ENCODE data around the gene CLPX.
"Not testable (repeated sequence)": the region's sequence is repeated elsewhere in the genome, so short reads cannot be mapped to it uniquely, and the experiment has no call there.

Gene CLPX

DNA sequence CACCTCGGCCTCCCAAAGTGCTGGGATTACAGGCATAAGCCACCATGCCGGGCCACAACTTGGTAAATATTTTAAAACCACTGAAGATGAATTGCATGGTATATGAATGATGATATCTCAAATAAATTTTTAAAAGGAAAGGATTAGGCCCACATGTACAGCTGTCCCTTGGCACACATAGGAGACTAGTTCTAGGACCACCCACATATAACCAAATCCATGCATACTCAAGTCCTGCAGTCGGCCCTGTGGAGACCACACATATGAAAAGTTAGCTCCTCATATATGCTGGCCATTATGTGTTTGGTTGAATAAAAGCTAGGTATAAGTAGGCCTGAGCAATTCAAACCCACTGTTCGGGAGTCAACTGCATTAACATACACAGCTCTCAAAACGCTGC is 10.6 kb downstream of the CLPX start:
- Histone ChIP-seq H2AFZ (ENCODE audit: low read length, unreplicated experiment) (no peak overlapping the region), H3K79me2 (ENCODE audit: control insufficient read depth, insufficient read depth, low read length, unreplicated experiment) (peaks cover 9% of the 10 kb centered on the region), H3K27ac (ENCODE audit: low read depth, low read length) (no peak overlapping the region), H3K36me3 (ENCODE audit: insufficient read depth, low read length) (peaks cover 41% of the 10 kb centered on the region), H3K27me3 (ENCODE audit: insufficient read depth, low read length) (no peaks in the 10 kb centered on the region), H3K4me1 (ENCODE audit: control insufficient read depth, insufficient read depth, low read length, unreplicated experiment) (peaks cover 5% of the 10 kb centered on the region), H3K4me3 (ENCODE audit: low read depth, low read length) (no peak overlapping the region)

DNA sequence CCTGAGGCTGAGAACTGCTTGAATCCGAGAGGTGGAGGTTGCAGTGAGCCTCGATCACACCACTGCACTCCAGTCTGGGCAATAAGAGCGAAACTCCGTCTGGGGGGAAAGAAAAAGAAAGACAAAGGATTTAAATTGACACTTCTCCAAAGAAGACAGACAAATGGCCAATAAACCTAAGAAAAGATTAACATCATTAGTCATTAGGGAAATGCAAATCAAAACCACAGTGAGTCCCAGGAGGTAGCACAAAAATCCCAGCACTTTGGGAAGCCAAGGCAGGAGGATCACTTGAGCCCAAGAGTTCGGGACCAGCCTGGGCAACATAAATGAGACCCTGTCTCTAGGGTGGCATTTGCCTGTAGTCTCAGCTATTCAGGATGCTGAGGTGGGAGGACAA is 12.6 kb downstream of the CLPX start:
- Histone ChIP-seq H3K4me3 (ENCODE audit: low read depth, low read length) (no peak overlapping the region), H3K79me2 (ENCODE audit: control insufficient read depth, insufficient read depth, low read length, unreplicated experiment) (peaks cover 4% of the 10 kb centered on the region), H3K4me1 (ENCODE audit: control insufficient read depth, insufficient read depth, low read length, unreplicated experiment) (no peaks in the 10 kb centered on the region), H3K27ac (ENCODE audit: low read depth, low read length) (no peak overlapping the region), H3K27me3 (ENCODE audit: insufficient read depth, low read length) (no peaks in the 10 kb centered on the region), H2AFZ (ENCODE audit: low read length, unreplicated experiment) (no peak overlapping the region), H3K36me3 (ENCODE audit: insufficient read depth, low read length) (peaks cover 29% of the 10 kb centered on the region)

DNA sequence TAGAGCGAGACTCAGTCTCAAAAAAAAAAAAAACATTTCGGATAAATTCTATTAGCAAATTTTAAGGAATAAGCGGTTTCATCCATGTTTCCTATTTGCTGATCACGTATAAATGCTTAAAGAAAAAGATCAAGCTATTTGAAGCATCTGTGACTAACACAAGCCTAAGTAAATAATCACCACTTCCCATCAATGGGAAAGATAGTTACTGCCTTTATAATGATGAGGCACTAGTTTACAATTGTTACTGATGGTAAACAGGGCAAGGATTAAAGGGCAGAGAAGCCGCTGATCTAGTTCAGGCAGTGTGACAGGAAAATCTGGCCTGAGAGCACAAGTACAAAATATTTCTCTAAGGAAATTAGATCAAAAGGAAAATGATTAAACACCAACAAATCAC is 13.7 kb downstream of the CLPX start:
- Histone ChIP-seq H3K4me3 (ENCODE audit: low read depth, low read length) (no peak overlapping the region), H2AFZ (ENCODE audit: low read length, unreplicated experiment) (no peak overlapping the region), H3K36me3 (ENCODE audit: insufficient read depth, low read length) (peaks cover 26% of the 10 kb centered on the region), H3K27me3 (ENCODE audit: insufficient read depth, low read length) (no peaks in the 10 kb centered on the region), H3K27ac (ENCODE audit: low read depth, low read length) (no peak overlapping the region), H3K4me1 (ENCODE audit: control insufficient read depth, insufficient read depth, low read length, unreplicated experiment) (no peaks in the 10 kb centered on the region), H3K79me2 (ENCODE audit: control insufficient read depth, insufficient read depth, low read length, unreplicated experiment) (peaks cover 8% of the 10 kb centered on the region)

DNA sequence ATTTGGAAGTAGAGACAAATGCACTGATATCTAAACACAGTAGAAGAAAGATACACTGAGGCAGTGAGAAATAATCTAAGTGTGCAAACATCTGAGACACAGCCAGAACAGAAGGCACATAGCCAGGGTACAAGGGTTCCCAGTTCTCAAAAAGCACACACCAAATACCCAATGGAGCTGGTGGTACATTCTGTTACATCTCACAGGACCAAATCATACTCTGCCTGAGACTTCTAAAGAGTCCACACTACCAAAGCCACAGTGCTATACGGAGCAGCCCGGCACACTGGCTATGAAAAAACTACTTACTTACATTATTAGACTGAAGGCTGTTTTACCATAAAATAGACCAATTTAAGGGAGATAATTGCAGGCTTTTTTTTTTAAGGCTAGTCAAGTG is 19.3 kb downstream of the CLPX start:
- Histone ChIP-seq H3K36me3 (ENCODE audit: insufficient read depth, low read length) (peaks cover 27% of the 10 kb centered on the region), H3K27ac (ENCODE audit: low read depth, low read length) (no peak overlapping the region), H3K79me2 (ENCODE audit: control insufficient read depth, insufficient read depth, low read length, unreplicated experiment) (peaks cover 15% of the 10 kb centered on the region), H3K27me3 (ENCODE audit: insufficient read depth, low read length) (no peaks in the 10 kb centered on the region), H2AFZ (ENCODE audit: low read length, unreplicated experiment) (no peak overlapping the region), H3K4me3 (ENCODE audit: low read depth, low read length) (no peak overlapping the region), H3K4me1 (ENCODE audit: control insufficient read depth, insufficient read depth, low read length, unreplicated experiment) (no peaks in the 10 kb centered on the region)

DNA sequence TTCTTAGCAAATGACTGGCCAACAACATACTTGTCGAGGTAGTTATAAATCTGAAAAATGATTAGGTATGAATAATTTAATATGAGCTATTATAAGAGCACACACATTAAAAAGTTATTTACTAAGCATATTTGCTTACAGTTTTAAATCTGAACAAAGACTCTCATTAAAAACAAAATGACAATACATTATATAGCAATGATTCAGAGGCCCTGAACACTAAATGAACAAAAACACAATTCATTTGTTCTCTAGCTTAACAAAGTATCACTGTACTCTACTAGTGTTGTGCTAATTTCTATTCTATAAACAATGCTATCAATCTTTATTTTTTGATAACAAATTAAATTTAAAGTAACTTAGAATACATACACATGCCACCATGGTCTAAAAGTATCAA is 21.0 kb downstream of the CLPX start:
- H3K79me2 ChIP-seq (ENCODE audit: control insufficient read depth, insufficient read depth, low read length, unreplicated experiment), result peaks cover 15% of the 10 kb centered on the region
- no peaks in the 10 kb centered on the region for H3K27me3 ChIP-seq (ENCODE audit: insufficient read depth, low read length)
- H3K27ac ChIP-seq (ENCODE audit: low read depth, low read length), result no peak overlapping the region
- no peak overlapping the region for H3K4me3 ChIP-seq (ENCODE audit: low read depth, low read length)
- peaks cover 30% of the 10 kb centered on the region for H3K36me3 ChIP-seq (ENCODE audit: insufficient read depth, low read length)
- H2AFZ ChIP-seq (ENCODE audit: low read length, unreplicated experiment), result no peak overlapping the region
- H3K4me1 ChIP-seq (ENCODE audit: control insufficient read depth, insufficient read depth, low read length, unreplicated experiment), result no peaks in the 10 kb centered on the region

DNA sequence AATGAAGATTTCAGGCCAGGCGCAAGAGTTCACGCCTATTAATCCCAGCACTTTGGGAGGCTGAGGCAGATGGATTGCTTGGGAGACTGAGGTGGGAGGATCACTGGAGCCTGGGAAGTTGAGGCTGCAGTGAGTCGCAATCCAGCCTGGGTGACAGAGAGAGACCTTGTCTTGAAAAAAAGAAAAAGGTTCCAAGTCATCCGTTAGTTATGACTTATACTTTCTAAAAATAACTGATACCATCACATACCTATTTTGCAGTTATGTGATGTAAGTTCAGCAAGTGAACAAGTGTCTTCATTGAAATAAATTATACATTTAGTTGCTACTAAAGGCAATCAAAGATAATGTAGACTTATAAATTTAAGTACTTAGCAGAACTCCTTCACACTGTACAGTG is 22.1 kb downstream of the CLPX start:
- Histone ChIP-seq H3K79me2 (ENCODE audit: control insufficient read depth, insufficient read depth, low read length, unreplicated experiment) (peaks cover 15% of the 10 kb centered on the region), H2AFZ (ENCODE audit: low read length, unreplicated experiment) (no peak overlapping the region), H3K36me3 (ENCODE audit: insufficient read depth, low read length) (peaks cover 35% of the 10 kb centered on the region), H3K4me3 (ENCODE audit: low read depth, low read length) (no peak overlapping the region), H3K27me3 (ENCODE audit: insufficient read depth, low read length) (no peaks in the 10 kb centered on the region), H3K27ac (ENCODE audit: low read depth, low read length) (no peak overlapping the region), H3K4me1 (ENCODE audit: control insufficient read depth, insufficient read depth, low read length, unreplicated experiment) (no peaks in the 10 kb centered on the region)

DNA sequence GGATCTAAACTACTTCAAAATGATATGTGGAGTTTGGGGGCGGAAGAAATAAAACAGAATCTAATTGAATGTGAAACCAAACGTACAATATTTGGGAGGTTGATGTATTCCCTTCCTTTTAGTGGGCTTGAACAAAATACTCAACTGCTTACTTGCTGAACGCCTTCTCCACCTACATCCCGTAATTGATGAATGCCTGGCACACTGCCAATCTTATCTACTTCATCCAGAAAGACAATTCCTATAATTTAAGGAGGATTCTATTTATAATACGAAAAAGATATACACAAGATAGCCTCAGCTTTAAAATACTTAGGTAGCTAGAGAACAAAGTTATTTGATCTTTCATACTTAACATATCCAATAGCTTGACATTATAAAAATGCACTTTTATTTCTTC is 28.4 kb downstream of the CLPX start:
- H3K36me3 ChIP-seq (ENCODE audit: insufficient read depth, low read length), result peaks cover 42% of the 10 kb centered on the region
- H3K4me1 ChIP-seq (ENCODE audit: control insufficient read depth, insufficient read depth, low read length, unreplicated experiment), result no peaks in the 10 kb centered on the region
- no peak overlapping the region for H3K27ac ChIP-seq (ENCODE audit: low read depth, low read length)
- no peaks in the 10 kb centered on the region for H3K27me3 ChIP-seq (ENCODE audit: insufficient read depth, low read length)
- H2AFZ ChIP-seq (ENCODE audit: low read length, unreplicated experiment), result no peak overlapping the region
- peaks cover under 1% of the 10 kb centered on the region for H3K79me2 ChIP-seq (ENCODE audit: control insufficient read depth, insufficient read depth, low read length, unreplicated experiment)
- H3K4me3 ChIP-seq (ENCODE audit: low read depth, low read length), result no peak overlapping the region

DNA sequence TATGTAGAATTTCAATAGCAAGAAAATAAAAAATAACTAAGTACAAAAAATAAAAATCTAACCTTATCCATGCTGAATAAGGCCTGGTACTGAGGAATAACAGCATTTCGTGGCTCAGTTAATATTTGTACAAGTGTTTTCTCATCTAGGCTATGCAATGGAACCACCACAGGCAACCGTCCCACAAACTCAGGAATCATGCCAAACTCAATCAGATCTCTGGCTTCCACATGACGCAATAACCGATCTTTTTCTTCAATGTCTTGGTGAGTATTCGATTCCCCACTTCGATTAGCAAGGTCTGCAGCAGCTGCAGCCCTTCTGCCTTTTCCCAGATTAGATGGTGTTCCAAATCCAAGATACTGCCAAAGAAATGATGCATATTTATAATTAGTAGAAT is 30.4 kb downstream of the CLPX start:
- H3K36me3 ChIP-seq (ENCODE audit: insufficient read depth, low read length), result peaks cover 43% of the 10 kb centered on the region
- no peaks in the 10 kb centered on the region for H3K4me1 ChIP-seq (ENCODE audit: control insufficient read depth, insufficient read depth, low read length, unreplicated experiment)
- no peak overlapping the region for H3K4me3 ChIP-seq (ENCODE audit: low read depth, low read length)
- H3K27me3 ChIP-seq (ENCODE audit: insufficient read depth, low read length), result no peaks in the 10 kb centered on the region
- no peak overlapping the region for H3K27ac ChIP-seq (ENCODE audit: low read depth, low read length)
- no peaks in the 10 kb centered on the region for H3K79me2 ChIP-seq (ENCODE audit: control insufficient read depth, insufficient read depth, low read length, unreplicated experiment)
- no peak overlapping the region for H2AFZ ChIP-seq (ENCODE audit: low read length, unreplicated experiment)

DNA sequence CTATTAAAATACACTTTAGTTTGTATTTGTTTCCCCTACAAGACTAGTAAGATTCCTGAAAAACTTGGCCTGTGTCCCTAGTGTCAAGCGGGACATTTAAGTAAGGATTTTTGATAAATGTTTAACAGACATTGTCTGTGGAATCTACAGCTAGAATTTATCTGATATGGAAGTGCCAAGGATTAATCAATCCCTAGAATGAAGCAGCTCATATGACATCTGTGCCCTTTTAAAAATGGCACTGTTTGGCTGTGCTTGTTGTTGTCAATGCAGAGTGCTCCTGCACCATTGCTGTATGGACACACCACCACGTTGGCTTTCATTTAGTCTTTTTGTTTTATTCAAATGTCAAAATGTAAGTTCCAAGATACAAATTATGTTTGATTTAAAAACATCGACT is 37.2 kb downstream of the CLPX start:
- Histone ChIP-seq H3K27me3 (ENCODE audit: insufficient read depth, low read length) (no peaks in the 10 kb centered on the region), H3K36me3 (ENCODE audit: insufficient read depth, low read length) (peaks cover 19% of the 10 kb centered on the region), H3K79me2 (ENCODE audit: control insufficient read depth, insufficient read depth, low read length, unreplicated experiment) (no peaks in the 10 kb centered on the region), H3K27ac (ENCODE audit: low read depth, low read length) (no peak overlapping the region), H2AFZ (ENCODE audit: low read length, unreplicated experiment) (no peak overlapping the region), H3K4me1 (ENCODE audit: control insufficient read depth, insufficient read depth, low read length, unreplicated experiment) (no peaks in the 10 kb centered on the region), H3K4me3 (ENCODE audit: low read depth, low read length) (no peak overlapping the region)

DNA sequence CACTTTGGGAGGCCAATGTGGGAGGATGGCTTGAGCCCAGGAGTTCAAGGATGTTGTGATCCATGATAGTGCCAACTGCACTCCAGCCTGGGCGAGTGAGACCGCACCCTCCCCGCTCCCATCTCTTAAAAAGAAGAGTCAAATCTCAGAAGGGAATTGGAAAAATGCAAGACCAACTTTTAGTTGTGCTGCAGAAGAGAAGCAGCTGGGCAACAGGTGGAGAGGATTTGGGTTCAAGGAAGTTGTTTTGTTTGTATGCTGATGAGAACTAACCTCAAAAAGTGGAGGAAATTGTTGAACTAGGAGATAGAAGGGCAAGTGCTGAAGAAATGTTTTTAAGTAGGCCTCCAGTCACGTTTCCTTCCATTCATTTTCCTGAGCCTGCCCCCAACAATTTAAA is 38.7 kb downstream of the CLPX start:
- Histone ChIP-seq H3K27me3 (ENCODE audit: insufficient read depth, low read length) (no peaks in the 10 kb centered on the region), H3K79me2 (ENCODE audit: control insufficient read depth, insufficient read depth, low read length, unreplicated experiment) (no peaks in the 10 kb centered on the region), H2AFZ (ENCODE audit: low read length, unreplicated experiment) (no peak overlapping the region), H3K4me1 (ENCODE audit: control insufficient read depth, insufficient read depth, low read length, unreplicated experiment) (no peaks in the 10 kb centered on the region), H3K4me3 (ENCODE audit: low read depth, low read length) (no peak overlapping the region), H3K27ac (ENCODE audit: low read depth, low read length) (no peak overlapping the region), H3K36me3 (ENCODE audit: insufficient read depth, low read length) (peaks cover 16% of the 10 kb centered on the region)

DNA sequence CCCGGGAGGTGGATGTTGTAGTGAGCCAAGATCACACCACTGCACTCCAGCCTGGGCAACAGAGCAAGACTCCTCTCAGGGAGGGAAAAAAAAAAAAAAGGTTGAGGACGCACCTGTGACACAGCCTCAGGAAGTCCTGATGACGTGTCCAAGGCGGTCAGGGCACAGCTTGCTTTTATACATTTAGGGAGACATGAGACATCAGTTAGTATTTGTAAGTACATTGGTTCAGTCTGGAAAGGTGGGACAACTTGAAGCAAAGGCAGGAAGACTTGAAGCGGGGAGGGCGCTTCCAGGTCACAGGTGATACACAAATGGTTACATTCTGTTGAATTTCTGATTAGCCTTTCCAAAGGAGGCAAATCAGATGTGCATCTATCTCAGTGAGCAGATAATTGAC is 46.5 kb downstream of the CLPX start:
- H3K79me2 ChIP-seq (ENCODE audit: control insufficient read depth, insufficient read depth, low read length, unreplicated experiment); H3K4me3 ChIP-seq (ENCODE audit: low read depth, low read length); H3K27ac ChIP-seq (ENCODE audit: low read depth, low read length); H3K36me3 ChIP-seq (ENCODE audit: insufficient read depth, low read length); H3K4me1 ChIP-seq (ENCODE audit: control insufficient read depth, insufficient read depth, low read length, unreplicated experiment); H3K27me3 ChIP-seq (ENCODE audit: insufficient read depth, low read length); H2AFZ ChIP-seq (ENCODE audit: low read length, unreplicated experiment): not testable (repeated sequence)

DNA sequence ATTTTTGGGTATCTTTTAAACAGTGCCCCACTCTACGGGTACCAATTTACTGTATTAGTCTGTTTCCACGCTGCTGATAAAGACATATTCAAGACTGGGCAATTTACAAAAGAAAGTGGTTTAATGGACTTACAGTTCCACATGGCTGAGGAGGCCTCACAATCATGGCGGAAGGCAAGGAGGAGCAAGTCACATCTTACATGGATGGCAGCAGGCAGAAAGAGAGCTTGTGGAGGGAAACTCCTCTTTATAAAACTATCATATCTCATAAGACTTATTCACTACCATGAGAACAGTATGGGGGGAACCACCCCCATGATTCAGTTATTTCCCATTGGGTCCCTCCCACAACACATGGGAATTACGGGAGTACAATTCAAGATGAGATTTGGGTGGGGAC is 47.2 kb downstream of the CLPX start:
- H2AFZ ChIP-seq (ENCODE audit: low read length, unreplicated experiment); H3K27me3 ChIP-seq (ENCODE audit: insufficient read depth, low read length); H3K79me2 ChIP-seq (ENCODE audit: control insufficient read depth, insufficient read depth, low read length, unreplicated experiment); H3K4me1 ChIP-seq (ENCODE audit: control insufficient read depth, insufficient read depth, low read length, unreplicated experiment); H3K36me3 ChIP-seq (ENCODE audit: insufficient read depth, low read length); H3K4me3 ChIP-seq (ENCODE audit: low read depth, low read length); H3K27ac ChIP-seq (ENCODE audit: low read depth, low read length): not testable (repeated sequence)
